Measurements from ENCODE around the gene TACC2.
"Not testable (repeated sequence)": the region's sequence is repeated elsewhere in the genome, so short reads cannot be mapped to it uniquely, and the experiment has no call there.

Gene TACC2

DNA sequence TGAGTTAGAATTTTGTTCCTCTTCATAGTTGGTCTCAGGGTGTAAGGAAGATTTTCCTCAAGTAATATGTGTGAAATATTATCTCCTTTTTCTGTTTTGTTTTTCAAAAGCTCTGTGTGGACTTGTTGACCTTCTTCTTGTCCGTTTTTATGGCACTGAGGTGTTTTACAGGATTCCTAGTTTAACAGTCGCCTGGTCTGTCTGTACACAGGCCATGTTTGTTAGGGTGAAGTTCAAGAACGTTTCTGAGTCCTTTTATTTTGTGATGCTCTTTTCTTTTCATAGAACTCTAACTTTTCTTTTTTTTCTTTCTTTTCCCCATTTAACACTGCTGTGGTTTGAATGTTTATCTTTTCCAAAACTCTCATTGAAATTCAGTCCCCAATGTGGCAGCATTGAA is 18.5 kb downstream of the TACC2 start:
- no peak overlapping the region for H3K4me3 ChIP-seq (ENCODE audit: low read depth, low read length)
- no peak for DNase-seq (ENCODE audit: low read depth)
- TF ChIP-seq, protein P1, sequence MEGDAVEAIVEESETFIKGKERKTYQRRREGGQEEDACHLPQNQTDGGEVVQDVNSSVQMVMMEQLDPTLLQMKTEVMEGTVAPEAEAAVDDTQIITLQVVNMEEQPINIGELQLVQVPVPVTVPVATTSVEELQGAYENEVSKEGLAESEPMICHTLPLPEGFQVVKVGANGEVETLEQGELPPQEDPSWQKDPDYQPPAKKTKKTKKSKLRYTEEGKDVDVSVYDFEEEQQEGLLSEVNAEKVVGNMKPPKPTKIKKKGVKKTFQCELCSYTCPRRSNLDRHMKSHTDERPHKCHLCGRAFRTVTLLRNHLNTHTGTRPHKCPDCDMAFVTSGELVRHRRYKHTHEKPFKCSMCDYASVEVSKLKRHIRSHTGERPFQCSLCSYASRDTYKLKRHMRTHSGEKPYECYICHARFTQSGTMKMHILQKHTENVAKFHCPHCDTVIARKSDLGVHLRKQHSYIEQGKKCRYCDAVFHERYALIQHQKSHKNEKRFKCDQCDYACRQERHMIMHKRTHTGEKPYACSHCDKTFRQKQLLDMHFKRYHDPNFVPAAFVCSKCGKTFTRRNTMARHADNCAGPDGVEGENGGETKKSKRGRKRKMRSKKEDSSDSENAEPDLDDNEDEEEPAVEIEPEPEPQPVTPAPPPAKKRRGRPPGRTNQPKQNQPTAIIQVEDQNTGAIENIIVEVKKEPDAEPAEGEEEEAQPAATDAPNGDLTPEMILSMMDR (IDR thresholded peaks at IDR 0.05; ENCODE audit: low read depth, low read length, missing control alignments): no peak

DNA sequence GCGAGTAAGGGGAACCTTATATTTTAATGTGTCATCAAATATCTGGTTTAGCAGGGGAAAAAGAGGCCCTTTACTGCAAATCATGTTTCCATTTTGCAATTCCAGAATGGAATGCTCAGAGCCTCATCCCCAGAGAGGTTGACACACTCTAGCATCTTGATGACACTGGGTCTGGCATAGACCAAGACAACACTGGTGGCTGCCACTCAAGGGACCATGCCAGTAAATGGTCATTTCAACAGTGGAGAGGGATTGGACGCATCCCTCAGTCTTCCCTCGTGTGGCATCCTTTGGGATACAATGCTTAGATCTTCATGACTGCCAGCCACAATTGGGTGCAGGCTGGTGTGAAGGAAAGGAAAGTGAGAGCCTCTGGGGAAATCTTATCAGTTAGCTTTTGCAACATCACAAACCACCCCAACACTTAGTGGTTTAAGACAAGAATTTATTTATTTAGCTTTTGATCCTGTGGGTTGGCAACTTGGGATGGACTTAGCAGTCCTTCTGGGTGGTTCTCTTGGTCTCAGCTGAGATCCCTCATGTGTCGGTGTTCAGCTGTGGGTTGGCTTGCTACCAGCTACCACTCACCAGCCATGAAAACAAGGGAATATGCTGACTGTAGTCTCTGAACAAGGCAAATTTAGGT is 21.6 kb downstream of the TACC2 start:
- no peak overlapping the region for H3K4me3 ChIP-seq (ENCODE audit: low read depth, low read length)
- TF ChIP-seq, protein P1 (IDR thresholded peaks at IDR 0.05; ENCODE audit: low read depth, low read length, missing control alignments): no peak
- DNase-seq (ENCODE audit: low read depth): no peak

DNA sequence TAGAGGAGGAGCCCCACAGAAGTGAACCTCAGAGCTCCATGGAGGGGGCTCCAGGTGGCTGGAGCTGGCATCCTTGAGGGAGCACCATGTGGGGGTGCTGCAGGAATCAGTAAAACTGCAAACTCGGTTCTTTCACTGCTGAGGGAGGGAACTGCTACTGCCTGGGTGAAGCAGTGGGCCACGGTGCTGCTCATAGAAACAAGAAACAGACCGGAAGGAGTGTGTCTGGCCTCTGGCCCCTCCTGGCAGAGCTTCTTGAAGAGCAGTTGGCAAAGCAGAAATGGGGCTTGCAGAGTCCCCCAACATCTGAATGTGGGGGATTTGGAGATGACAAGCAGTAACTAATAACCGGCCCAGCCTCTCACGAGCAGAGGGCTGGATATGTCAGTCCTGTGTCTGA is 23.8 kb downstream of the TACC2 start:
- no peak overlapping the region for H3K4me3 ChIP-seq (ENCODE audit: low read depth, low read length)
- DNase-seq (ENCODE audit: low read depth): no peak
- TF ChIP-seq, protein P1 (IDR thresholded peaks at IDR 0.05; ENCODE audit: low read depth, low read length, missing control alignments): no peak

DNA sequence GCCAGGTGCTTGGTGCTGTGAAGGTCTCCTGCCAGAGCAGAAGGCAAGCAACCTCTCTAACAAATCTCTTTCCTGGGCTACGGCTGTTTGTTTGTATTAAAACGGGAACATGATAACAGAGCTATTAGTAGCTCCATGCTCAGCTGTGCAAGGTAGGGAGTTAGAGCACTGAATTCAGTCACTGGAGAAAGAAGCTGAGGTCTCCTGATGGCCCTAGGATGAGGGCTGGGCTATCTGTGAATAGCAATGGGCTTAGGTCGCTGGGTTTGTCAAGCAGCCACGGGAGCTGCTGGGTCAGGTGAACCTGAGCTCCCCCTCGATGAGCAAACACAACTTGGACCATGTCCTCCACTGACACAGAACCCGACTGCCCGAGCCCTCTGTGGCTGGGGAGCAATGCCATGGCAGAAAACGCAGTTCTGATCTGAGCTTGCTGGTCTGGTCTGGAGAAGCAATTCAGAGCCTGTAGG is 24.4 kb downstream of the TACC2 start:
- no peak for DNase-seq (ENCODE audit: low read depth)
- TF ChIP-seq, protein P1 (IDR thresholded peaks at IDR 0.05; ENCODE audit: low read depth, low read length, missing control alignments): no peak
- H3K4me3 ChIP-seq (ENCODE audit: low read depth, low read length): no peak overlapping the region

DNA sequence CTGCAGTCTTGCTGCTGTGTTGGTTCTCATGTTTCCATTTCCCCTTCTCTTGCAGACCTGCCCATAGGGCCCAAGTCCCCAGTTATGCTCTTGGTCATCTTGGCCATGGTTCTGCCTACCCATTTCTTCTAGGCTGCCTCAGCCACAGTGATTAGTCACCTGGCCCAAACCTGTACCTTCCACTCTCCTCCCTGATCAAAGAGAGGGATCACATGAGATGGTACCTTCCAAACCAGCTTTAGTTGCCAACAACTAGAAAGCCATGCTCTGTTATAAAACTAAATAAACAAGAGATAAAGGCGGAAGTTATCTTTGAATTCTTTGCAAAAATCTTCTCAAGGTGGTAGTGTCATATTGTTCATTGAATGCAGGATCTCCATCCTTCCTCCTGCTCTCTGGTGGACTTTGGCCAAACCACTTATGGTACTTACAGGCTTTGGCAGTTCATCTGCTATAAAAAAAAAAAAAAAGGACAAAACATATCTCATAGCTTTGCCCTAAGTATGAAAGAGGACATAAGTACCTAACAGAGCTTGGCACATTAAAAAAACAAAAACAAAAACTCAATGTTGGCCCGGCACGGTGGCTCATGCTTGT is 25.8 kb downstream of the TACC2 start:
- no peak overlapping the region for H3K4me3 ChIP-seq (ENCODE audit: low read depth, low read length)
- DNase-seq (ENCODE audit: low read depth): no peak
- TF ChIP-seq, protein P1 (IDR thresholded peaks at IDR 0.05; ENCODE audit: low read depth, low read length, missing control alignments): no peak

DNA sequence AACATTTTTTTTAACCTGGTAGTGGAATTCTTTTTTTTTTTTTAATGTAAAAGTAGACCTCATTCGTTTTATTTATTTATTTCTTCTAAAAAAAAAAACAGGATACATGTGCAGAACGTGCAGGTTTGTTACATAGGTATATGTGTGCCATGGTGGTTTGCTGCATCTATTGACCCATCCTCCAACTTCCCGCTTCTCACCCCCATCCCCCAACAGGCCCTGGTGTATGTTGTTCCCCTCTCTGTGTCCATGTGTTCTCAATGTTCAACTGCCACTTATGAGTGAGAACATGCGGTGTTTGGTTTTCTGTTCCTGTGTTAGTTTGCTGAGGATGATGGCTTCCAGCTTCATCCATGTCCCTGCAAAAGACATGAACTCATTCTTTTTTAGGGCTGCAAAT is 29.0 kb downstream of the TACC2 start:
- not testable (repeated sequence) for DNase-seq (ENCODE audit: low read depth)

DNA sequence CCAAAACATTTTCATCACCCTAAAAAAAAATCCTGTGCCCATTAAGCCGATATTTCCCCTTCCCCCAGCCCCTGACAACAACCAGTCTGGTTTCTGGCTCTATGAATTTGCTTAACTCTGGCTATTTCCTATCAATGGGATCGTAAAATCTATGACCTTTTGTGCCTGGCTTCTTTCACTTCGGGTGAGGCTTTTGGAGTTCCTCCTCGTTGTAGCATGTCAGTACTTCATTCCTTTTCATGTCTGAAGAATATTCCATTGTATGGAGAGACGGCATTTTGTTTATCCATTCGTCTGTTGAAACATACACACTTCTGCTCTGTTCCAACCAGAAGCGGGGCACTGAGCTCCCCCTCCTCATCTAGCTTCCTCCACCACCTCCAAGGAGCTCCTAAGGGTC is 29.5 kb downstream of the TACC2 start:
- DNase-seq (ENCODE audit: low read depth): no peak
- TF ChIP-seq, protein P1 (IDR thresholded peaks at IDR 0.05; ENCODE audit: low read depth, low read length, missing control alignments): no peak
- H3K4me3 ChIP-seq (ENCODE audit: low read depth, low read length): no peak overlapping the region

More for the DNA sequence above, 29.0 kb downstream of the TACC2 start:
- not testable (repeated sequence) for H3K4me3 ChIP-seq (ENCODE audit: low read depth, low read length)

Measured in GM12864 (cell line).